Suppressor macrophage (primary cell): ENCODE results near the gene ZNF200.
A peak's percentile ranks its signal among the peaks of the same experiment; 100 is the strongest.
"Not testable (repeated sequence)": the region's sequence is repeated elsewhere in the genome, so short reads cannot be mapped to it uniquely, and the experiment has no call there.

ENCODE experiments used
- DNase-seq, 4 experiments: peaks; one replicate each; pipeline ENCODE4 v3.0.0-alpha.2; 2020 to 2022

ZNF200 gene

DNA sequence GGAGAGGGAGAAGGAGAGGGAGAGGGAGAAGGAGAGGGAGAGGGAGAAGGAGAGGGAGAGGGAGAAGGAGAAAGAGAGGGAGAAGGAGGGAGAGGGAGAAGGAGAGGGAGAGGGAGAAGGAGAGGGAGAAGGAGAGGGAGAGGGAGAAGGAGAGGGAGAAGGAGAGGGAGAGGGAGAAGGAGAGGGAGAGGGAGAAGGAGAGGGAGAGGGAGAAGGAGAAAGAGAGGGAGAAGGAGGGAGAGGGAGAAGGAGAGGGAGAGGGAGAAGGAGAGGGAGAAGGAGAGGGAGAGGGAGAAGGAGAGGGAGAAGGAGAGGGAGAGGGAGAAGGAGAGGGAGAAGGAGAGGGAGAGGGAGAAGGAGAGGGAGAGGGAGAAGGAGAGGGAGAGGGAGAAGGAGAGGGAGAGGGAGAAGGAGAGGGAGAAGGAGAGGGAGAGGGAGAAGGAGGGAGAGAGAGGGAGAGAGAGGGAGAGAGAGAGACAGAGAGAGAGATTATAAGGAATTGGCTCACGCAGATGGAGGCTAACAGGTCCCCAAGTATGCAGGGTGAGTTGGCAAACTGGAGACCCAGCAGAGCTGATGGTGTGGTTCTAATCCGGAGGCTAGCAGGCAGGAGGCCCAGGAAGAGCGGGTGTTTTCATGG, 37.1 kb downstream of the ZNF200 start:
- not testable (repeated sequence) for DNase-seq

DNA sequence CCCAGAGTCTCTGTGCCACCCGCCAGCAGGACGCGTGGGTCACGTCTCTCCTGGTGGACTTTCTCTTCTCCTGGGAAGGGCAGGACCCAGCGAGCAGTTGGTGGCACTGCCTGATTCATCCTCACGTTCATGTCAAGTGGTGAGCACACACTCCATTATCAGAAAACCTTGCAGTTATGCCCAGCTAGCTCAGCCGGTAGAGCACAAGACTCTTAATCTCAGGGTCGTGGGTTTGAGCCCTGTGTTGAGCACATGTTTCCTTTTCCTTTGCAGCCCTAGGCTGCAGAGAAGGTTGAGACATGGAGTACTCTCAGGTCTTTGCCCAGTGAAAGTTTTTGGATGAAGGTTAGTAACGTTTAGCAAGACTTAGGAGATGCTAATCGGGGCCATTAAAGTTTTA, 39.0 kb downstream of the ZNF200 start:
- no peak for DNase-seq

DNA sequence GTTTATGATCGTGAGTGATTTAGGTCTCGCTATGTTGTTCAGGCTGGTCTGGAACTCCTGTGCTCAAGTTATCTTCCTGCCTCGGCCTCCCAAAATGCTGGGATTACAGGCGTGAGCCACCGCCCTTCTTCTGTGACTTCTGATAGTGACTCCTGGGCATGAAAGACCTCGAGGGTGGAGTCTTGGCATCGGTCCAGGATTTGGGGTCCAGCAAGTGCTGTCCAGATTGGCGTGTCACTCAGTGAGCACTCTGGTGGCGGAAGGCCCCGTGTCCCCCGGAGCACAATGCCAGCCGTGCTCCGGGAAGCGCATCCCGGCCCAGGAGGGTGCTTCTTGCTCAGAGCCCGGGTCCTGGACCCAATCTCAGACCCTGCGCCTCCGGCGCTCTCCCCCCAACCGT, 40.2 kb downstream of the ZNF200 start:
- DNase-seq = no peak

- no peak for DNase-seq
Observed at GRCh38 chr16:3193221-3194212, 41.4 kb downstream of the ZNF200 start.

DNA sequence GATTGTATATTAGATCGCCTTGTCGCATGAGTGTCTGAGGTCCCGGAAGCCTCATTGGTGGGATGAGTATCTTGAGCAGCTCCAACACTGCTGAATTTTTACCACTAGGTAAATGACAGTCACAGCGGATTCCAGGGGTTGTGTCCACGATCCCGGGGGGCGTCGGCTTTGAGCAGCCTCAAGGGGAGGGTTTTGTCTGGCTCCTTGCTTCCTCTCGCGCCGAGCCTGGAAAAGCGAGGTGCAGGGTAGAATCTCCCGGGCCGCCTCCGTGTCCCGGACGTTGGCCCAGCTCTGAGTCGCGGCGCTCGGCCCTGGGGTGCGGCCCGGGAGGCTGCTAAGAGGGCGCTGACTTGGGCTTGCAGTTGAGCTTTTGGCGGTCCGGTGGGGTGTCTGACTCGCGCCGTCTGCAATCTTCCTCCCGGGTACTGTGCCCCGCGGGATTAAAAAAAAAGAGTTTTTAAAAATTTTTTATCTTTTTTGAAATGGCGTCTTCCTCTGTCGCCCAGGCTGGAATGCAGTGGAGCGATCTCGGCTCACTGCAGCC, 42.4 kb downstream of the ZNF200 start:
- no peak for DNase-seq

- no peak for DNase-seq
Observed at GRCh38 chr16:3190949-3191353, 44.0 kb downstream of the ZNF200 start.

DNA sequence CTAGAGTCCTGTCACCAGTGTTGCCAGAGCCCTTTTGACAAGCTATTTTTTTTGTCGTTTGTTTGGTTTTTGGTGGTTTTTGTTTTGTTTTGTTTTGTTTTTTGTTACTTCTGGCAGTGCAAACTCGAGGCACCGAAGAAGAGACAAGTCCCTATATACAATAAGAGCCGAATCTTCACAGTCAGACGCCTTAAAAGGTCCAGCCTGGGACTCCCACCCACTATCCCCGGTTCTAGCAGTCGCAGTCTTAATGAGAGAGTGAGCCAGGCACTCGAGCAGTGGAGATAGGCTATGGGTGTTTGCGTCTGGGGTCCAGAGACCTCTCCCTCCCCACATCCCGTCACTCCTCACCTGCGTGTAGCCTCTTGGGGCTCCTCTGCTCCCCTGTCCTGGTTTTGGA, 45.1 kb downstream of the ZNF200 start:
- DNase-seq = no peak

DNA sequence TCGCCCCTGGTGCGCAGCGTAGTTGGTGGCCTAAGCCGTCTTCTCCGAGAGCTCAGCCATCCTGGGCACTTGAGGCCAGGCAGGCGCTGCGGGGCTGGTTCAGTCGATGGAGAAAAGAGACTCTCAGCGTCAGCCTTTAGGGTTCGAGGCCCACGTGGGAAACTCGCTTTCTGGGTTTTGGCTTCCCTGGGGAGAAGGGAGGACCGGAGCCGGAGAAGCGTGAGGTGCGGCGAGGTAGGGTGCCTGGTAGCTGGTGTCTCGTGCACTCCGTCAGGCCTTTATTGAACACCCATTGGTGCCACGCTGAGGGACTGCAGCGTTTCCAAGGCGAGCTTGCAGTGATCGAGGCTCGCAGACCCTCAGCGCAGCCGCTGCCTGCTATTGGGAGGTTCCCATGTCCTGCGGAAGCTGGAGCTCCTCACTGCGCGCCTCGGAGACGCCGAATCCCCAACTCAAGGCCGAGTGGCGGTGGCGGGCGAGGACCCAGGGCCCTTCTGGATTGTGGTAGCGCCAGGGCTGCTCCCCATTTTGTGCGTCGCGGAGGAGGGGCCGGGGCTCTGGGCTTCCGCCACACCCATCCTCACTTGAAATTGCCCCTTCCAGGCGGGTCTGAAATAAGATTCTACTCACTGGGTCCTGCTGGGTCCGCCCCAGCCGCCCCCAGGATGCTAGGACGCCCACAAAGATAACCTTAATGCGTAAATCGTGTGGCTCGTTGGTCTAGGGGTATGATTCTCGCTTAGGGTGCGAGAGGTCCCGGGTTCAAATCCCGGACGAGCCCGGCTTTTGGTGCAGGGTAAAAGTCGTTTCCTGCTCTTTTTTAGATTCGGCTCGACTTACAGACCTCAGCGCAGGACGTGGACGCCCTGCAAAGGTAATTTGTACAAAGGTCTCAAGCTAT, 45.8 kb downstream of the ZNF200 start:
- peak in 3 of 4 experiments; percentile 24 to 59 (median 25) for DNase-seq

DNA sequence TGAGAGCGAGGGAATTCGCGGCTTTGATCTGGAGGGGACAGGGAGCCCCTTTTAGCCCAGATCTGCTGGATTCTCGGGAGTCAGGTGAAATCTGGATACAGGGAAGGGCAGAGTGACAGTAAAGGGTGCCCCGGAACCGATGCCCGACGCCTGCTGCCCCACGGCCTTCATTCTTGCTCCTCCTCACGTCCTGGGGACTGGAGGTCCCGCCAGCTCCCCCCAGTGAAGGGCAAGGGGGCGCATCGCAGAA, 46.4 kb downstream of the ZNF200 start:
- DNase-seq = no peak

DNA sequence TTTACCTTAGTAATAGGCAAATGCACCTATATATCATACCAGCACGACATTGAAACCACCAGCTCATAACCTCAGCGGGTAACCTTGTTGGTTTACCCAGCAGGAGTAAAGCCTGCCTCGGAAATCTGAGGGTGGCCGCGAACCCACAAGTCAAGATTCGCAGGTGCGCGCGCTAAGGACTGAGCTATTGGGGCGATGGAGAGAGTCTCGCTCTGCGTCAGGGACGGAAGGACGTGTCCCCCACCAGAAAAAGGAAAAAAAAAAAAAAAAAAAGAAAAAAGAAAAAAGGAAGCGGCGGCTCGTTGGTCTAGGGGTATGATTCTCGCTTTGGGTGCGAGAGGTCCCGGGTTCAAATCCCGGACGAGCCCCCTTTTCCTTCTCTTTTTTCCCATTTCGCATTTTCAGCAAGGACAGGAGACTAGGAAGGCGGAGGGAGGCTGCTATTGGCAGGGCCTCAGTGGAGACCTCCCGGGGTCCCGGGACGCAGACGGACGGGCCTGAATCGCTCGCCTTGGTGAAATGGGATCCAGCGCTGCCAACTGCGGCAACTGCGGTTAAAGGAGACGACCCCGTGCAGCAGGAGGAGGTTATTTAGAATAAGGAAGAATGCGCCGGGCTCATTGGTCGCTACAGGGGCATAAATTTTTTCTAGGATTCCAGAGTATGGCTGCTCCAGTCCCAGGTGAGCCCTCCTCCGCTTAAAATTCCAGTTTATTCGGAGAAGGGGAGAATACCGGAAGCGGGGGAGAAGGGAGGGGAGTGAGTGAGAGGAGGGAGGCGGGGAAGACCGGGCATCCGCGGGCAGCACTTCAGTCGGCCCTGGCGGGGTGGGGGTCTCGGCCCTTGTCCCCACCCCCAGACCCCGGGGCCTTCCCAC, 46.9 kb downstream of the ZNF200 start, which contains the start of gene OR1F1:
Gene OR1F1, plus strand, starts transcription at position 407 of the 877 bp plus-strand sequence.
- DNase-seq = peak in 2 of 4 experiments; percentile 20 to 37

DNA sequence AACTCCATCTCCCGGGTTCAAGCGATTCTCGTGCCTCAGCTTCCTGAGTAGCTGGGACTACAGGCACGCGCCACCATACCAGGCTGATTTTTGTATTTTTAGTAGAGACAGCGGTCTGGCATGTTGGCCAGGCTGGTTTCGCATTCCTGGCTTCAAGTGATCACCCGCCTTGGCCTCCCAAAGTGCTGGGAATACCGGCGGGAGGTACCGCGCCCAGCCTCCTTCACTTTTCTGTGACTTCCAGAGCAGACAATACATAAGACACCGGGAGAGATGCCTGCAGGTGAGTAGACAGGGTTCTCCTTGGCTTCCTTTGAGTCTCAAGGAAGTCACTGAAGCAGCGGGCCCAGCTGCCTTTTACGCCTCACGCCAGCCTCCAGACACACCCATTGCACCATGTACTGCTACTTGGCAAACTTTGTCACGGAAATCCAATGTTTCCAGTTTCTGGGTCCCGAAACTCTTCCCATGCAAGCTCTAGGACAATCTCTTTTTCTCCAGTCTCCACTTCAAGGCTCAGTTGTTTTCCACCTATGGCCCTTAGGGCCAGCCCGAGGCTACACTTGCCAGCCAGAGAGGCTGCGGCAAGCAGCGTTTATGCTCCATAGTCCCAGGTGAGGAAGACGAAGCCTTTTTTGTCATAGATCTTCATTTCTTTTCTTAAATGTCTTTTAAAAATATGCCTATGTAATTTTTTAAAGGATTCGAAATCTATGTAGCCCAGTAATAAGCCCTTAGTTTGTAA, 47.8 kb downstream of the ZNF200 start:
- no peak for DNase-seq

DNA sequence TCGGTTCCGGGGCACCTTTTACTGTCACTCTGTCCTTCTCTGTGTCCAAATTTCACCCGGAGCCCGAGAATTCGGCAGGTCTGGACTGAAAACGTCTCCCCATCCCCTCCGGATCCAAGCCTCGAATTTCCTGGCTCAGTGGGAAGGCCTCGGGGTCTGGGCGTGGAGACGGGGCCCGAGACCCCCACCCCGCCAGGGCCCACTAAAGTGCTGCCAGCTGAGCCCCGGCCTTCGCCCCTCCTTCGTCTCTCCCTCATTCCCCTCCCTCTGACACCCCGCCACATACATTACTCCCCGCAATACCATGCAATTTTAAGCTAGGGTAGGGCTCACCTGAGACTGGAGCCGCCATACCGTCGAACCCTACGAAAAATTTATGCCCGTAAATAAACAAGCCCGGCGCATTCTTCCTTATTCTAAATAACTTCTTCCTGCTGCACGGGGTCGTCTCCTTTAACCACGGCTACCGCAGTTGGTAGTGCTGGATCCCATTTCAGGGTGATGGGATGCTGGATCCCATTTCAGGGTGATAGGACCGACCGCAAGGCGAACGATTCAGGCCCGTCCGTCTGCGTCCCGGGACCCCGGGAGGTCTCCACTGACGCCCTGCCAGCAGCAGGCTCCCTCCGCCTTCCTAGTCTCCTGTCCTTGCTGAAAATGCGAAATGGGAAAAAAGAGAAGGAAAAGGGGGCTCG, 51.4 kb downstream of the ZNF200 start:
- DNase-seq = no peak

DNA sequence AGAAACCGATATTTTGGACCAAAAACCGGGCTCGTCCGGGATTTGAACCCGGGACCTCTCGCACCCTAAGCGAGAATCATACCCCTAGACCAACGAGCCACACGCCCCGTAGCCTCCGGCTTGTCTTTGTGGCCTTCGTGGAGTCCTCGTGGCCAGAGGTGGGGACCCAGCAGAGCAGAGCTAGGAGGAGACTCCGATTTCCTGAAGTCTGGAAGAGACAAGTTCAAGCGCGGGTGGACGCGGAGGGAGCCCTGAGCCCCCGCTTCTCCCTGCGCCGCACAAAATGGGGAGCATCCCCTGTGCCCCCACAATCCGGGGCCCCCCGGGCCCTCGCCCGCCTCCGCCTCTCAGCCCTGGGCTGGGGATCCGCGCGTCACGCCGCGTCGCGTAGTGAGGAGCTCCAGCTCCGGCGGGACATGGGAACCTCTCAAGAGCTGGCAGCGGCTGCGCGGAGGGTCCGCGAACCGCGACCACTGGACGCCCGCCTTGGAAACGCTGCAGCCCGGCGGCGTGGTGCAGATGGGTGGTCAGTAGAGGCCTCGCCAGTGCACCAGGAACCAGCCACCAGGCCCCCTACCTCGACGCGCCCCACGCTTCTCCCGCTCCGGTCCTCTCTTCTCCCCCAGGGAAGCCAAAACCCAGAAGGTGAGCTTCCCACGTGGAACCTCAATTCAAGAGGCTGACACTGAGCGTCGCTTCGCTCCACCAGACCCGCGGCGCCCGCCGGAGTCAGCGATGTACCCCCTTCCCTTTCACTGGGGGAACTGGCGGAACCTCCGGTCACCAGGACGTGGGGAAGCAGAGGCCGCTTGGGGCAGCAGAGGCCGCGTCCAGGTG, 52.1 kb downstream of the ZNF200 start:
- DNase-seq = peak; percentile 53 to 74 (median 64)

- DNase-seq = not testable (repeated sequence)
Observed at GRCh38 chr16:3182293-3182607, 52.7 kb downstream of the ZNF200 start.

GRCh38 chr16:3180445-3180878, 54.5 kb downstream of the ZNF200 start:
- DNase-seq = no peak

- no peak for DNase-seq
Observed at GRCh38 chr16:3179651-3180050, 55.3 kb downstream of the ZNF200 start.

DNA sequence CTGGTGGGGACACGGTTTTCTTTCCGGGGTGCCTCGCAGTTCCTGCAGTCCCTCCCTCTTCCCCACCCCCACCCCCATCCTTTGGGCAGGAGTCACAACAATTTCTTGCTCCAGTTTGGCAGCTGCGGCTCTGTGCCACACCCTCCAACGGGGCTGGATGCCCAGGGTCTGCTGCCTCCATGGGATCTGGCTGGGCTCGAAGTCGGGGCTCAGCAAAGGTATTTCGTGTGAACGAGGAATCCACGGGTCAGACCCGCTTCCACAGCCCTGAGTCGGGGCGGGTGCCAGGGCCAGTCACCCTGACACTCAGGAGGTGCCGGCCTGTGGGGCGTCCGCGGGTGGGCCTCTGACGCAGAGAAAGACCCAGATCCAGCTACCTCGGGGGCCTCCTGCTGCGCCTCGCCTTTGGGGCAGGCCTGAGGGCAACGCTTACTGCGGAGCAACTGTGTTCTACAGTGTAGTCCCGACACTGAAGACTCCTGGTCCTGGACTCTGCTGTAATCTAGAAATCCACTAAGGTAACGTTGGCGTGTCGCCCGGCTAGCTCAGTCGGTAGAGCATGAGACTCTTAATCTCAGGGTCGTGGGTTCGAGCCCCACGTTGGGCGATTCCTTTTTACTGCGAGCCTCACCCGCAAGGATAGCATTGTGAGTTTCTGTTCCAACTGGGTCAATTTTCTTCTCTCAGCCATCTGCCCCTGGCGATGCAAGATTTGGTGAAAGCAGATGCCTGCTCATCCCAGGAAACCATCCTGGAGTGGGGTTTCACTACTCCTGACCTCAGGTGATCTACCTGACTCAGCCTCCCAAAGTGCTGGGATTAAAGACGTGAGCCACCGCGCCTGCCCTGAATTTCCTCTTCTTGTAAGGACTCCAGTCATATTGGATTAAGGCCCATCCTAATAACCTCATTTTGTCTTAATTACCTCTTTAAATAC, 59.5 kb downstream of the ZNF200 start:
- no peak for DNase-seq

DNA sequence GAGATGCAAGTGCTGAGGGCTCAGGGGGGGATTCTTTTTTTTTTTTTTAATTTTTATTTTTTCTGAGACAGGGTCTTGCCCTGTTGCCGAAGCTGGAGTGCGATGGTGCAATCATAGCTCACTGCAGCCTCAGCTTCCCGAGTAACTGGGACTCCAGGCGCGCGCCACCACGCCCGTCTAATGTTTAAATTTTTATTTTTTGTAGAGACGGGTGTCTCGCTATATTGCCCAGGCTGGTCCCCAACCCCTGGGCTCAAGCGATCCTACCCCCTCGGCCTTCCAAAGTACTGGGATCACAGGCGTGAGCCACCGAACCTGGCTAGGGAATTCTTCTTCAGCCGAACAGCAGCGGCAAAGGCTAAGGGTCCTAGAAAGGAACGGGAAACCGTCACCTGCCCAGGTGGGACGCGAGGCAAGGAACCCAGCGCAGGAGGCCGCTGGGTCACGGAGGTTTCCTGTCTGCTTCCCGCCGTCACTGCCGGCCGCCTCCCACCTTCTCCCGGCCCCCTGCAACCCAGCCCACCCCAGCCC, 60.3 kb downstream of the ZNF200 start:
- DNase-seq = no peak
